ENCODE results near the gene GNAS-AS1.

DNA sequence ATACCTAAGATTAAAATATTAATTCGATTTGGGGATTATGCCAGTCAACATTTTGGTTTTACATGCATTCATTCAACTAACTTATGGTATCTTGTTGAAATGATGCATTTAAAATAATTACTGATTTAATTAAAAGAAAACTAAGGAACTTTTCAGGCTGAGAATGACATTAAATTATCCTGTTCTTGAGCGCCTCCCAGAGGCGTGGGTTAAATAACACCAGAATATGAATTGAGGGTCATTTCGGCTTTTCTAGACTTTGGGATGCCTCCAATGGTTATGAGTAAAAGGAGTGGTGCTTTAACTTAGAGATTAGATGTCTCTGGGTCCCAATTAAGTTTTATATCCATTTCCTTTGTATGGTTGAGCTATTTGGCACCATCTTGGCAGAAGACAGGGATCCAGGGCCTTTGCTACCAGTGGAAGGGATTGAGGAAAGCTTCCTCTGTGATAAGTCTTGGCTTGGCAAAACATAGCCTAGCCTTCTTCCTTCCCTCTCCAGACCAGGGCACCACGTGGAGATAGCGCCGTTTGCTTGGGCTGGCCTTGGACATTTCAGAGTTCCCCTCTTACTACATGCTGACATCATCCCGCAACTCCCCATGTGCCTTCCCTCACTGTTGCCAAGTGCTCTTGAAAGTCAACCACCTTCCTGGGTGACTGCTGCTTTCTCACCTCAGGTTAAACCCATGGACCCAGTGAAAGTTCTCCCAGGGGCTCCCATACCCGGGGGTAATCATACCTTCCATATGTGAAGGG lies 30.5 kb upstream of the GNAS-AS1 start:
- TF ChIP-seq, protein P1, sequence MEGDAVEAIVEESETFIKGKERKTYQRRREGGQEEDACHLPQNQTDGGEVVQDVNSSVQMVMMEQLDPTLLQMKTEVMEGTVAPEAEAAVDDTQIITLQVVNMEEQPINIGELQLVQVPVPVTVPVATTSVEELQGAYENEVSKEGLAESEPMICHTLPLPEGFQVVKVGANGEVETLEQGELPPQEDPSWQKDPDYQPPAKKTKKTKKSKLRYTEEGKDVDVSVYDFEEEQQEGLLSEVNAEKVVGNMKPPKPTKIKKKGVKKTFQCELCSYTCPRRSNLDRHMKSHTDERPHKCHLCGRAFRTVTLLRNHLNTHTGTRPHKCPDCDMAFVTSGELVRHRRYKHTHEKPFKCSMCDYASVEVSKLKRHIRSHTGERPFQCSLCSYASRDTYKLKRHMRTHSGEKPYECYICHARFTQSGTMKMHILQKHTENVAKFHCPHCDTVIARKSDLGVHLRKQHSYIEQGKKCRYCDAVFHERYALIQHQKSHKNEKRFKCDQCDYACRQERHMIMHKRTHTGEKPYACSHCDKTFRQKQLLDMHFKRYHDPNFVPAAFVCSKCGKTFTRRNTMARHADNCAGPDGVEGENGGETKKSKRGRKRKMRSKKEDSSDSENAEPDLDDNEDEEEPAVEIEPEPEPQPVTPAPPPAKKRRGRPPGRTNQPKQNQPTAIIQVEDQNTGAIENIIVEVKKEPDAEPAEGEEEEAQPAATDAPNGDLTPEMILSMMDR (conservative IDR thresholded peaks at IDR 0.05; ENCODE audit: low read depth, low read length) = peak; percentile 77
- TF ChIP-seq EZH2 (IDR thresholded peaks at IDR 0.05; ENCODE audit: low read length, unreplicated experiment) = no peak
- no peak for TF ChIP-seq EZH2phosphoT487 (IDR thresholded peaks at IDR 0.05; ENCODE audit: borderline replicate concordance, low read length)
